Measurements from ENCODE around the gene BCAP31. TPM values are rescaled to one million over a fixed set of nuclear protein-coding genes. Genes with fewer than 3 reads are reported as not detected.

Gene BCAP31
- total and polyA plus RNA-seq, 2 of the 13 experiments (the other 11 are each of a cell fraction or from before 2014, with no cell fraction given): 139 to 178 TPM

GRCh38 chrX:153726286-153727122, 2.3 kb upstream of the BCAP31 start (continued):
- TF ChIP-seq, protein P1, sequence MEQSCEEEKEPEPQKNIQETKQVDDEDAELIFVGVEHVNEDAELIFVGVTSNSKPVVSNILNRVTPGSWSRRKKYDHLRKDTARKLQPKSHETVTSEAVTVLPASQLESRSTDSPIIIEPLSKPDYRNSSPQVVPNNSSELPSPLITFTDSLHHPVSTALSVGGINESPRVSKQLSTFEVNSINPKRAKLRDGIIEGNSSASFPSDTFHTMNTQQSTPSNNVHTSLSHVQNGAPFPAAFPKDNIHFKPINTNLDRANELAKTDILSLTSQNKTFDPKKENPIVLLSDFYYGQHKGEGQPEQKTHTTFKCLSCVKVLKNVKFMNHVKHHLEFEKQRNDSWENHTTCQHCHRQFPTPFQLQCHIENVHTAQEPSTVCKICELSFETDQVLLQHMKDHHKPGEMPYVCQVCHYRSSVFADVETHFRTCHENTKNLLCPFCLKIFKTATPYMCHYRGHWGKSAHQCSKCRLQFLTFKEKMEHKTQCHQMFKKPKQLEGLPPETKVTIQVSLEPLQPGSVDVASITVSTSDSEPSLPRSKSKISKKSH (CRISPR knock-in tag; IDR thresholded peaks at IDR 0.05; ENCODE audit: borderline replicate concordance): no peak
- TF ChIP-seq FOSL2 (CRISPR knock-in tag; IDR thresholded peaks at IDR 0.05) (peak; percentile 93), MBD4 (IDR thresholded peaks at IDR 0.05; ENCODE audit: borderline replicate concordance, low read length) (no peak), BHLHE40 (IDR thresholded peaks at IDR 0.05; ENCODE audit: low read length) (peak; percentile 1; the same call in 1 of the 2 replicates), ZNF687 (CRISPR knock-in tag; IDR thresholded peaks at IDR 0.05) (peak; percentile 65), MAZ (IDR thresholded peaks at IDR 0.05; ENCODE audit: borderline replicate concordance, low read depth, low read length) (0 out of 2 replicates have a peak, but pooled peaks have one; percentile 42), MAZ (CRISPR knock-in tag; IDR thresholded peaks at IDR 0.05; ENCODE audit: low read depth) (no peak; the same call in 1 of the 2 replicates), ELK4 (CRISPR knock-in tag; IDR thresholded peaks at IDR 0.05; ENCODE audit: borderline replicate concordance) (no peak), ZNF574 (CRISPR knock-in tag; IDR thresholded peaks at IDR 0.05) (peak; percentile 64; the same call in 1 of the 2 replicates), UBTF (CRISPR knock-in tag; IDR thresholded peaks at IDR 0.05) (peak; percentile 92), NCOA1 (CRISPR knock-in tag; IDR thresholded peaks at IDR 0.05) (peak; percentile 71)
- TF ChIP-seq, protein P2, sequence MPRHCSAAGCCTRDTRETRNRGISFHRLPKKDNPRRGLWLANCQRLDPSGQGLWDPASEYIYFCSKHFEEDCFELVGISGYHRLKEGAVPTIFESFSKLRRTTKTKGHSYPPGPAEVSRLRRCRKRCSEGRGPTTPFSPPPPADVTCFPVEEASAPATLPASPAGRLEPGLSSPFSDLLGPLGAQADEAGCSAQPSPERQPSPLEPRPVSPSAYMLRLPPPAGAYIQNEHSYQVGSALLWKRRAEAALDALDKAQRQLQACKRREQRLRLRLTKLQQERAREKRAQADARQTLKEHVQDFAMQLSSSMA (CRISPR knock-in tag; IDR thresholded peaks at IDR 0.05): no peak

Data from HepG2 (cell line).